CD4-positive, alpha-beta T cell treated with Interleukin-1 beta for 1 hour (primary cell): ENCODE data around the gene APBA3.
A peak's percentile ranks its signal among the peaks of the same experiment; 100 is the strongest.

Experiments
- DNase-seq, 2 donors: peaks; one replicate each; pipeline ENCODE4 v3.0.0-alpha.2; 2020 to 2022

APBA3 gene

DNA sequence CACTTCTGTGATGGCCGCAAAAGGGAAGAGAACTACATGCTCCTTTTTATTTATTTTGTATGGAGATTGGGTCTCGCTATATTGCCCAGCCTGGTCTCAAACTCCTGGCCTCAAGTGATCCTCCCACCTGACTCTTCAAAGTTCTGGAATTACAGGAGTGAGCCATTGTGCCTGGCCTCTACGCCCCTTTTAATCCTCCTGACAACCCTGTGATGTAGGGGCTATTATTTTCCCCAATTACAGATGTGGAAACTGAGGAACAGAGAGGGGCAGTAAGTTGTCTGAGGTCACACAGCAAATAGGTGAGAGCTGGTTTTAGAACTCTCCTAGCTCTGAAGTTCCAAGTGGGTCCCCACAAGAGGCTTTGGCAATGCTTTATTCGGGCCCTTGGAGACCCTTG lies 41.6 kb downstream of the APBA3 start:
- DNase-seq: no peak

DNA sequence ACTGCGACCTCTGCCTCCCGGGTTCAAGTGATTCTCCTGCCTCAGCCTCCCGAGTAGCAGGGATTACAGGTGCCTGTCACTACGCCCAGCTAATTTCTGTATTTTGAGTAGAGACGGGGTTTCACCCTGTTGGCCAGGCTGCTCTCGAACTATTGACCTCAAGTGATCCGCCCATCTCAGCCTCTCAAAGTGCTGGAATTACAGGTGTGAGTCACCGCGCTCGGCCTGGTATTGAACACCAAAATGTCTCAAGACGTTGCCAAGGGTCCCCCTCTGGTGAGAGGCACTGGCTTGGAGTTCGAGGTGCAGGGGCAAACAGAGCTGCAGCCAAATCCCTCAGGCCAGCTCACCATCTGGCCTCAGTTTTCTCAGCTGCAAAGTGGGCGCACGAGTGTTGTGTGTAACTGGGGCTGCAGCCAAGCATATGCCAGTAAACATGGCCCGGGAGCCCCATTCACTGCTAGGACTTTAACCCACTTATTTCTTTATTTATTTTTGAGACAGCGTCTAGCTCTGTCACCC lies 45.3 kb downstream of the APBA3 start:
- no peak for DNase-seq

DNA sequence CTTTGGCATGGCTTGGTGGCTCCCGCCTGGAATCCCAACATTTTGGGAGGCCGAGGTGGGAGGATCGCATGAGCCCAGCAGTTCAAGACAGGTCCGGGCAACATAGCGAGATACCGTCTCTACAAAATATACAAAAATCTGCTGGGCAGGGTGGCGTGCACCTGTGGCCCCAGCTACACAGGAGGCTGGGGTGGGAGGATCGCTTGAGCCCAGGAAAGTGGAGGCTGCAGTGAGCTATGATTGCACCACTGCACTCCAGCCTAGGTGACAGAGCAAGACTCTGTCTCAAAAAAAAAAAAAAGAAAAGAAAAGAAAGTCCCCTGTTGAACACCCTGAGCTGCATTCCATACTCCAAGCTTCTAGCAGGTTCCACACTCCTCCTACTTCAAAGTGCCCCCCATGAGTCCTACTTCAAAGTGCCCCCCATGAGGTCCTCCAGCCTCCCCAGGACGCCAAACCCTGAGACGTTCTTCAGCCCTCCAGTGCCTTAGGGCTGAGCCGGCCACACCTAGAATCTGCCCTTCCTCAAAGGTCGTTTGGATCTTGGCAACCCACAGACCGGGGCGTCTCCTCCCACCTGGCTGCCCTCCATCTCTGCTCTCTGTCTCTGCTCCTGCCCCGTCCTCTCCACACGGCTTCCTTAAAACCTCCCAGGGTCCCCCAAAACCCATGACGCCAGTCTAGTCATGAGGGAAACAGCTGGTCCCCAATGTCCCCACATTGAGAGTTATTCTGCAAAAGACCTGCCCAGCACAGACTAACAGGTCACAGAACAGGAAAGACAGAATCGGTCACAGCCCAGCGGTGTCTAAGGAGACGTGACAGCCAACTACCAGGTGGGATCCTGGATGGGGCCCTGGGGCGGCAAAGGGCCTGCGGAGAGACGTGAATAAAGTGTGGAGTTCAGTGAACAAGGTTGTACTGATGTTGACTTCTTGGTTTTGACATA lies 48.6 kb downstream of the APBA3 start:
- DNase-seq: no peak

DNA sequence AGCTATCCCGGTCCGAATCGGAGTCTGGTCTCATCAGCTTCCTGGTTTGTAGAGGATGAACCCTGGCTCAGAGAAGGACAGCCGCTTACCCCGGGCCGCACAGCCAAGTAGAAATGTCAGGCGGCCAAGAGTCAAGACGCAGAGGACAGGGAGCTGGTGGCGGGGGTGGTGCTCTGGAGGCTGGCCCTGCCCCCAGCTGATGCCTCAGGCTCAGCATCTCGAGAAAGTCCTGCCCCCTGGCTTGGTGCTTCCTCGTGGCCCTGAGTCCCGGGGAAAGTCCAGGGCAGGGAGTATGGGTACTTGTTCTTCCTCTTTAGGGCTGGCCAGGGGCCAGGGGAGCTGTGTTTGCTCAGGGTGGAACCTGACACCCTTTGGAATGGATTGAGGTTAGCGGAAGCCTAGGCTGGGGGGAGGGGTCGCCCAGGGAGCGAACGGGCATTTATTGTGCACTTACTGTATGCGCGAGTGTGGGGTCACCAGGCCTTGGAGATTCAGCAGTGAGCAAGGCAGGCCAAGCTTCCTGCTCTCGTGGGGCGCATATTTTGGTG lies 51.2 kb downstream of the APBA3 start:
- peak; percentile 18 to 79 for DNase-seq

DNA sequence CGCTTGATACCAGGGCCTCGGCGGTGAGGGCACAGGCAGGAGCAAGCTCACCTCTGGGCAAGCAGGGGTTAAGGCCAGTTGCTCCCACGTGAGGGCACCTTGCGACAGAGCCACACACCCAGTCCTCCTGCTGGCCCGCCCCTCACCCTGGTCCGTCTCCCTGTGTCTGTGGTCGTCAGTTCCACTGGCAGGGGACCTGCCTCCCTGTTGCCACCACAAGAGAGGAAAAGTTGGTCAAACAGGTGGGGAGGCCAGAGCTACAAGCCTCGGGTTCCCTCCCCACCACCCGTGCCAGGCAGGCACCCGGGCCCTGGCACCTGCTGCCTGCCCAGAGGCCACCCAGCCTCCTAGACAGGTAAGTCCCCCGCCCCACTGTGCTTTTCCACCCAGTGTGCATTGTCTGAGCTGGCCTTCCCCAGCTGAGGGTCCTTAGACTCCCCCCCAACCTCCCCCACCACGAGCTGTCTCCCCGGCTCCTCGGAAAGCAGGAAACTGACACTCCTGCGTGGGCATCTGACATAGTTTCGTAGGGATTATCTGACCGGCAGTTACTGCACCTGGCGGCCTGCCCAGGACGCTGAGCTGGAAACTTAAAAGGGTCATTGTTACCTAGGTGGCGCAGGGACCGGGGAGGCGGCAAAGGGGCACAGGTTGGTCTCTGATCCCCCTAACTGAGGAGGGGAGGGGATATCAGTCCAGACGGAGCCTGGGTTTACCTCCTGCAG lies 53.1 kb downstream of the APBA3 start, which contains the start of gene TJP3:
TJP3 (plus strand) TSS at position 178 of the 725 bp plus-strand sequence. CDS start 20,049 bp downstream, outside the sequence.
- no peak for DNase-seq

DNA sequence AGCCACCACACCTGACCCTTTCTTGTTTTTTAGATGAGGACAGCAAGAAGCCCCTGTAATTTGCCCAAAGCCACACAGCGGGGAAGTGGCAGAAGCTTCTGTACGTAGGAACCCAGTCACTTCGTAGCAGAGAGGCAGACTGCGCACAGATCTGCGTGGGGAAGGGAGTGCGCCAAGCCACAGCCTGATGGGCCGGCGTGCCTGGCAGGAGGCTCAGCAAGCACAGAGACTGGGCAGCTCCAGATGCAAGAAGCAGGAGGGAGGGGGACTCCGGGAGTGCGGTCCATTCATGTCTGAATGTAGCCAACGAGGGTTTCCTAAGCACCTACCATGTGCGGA lies 53.7 kb downstream of the APBA3 start:
- DNase-seq: no peak

GRCh38 chr19:3701200-3701599 lies 60.3 kb downstream of the APBA3 start:
- DNase-seq: no peak
